Activated CD8-positive, alpha-beta memory T cell treated with anti-CD3 and anti-CD28 coated beads, Interleukin-2, amount 50 U/mL, for 4 hours (primary cell): Measurements from ENCODE around the gene NPB.

Experiments used
- DNase-seq: peaks from one replicate; pipeline ENCODE4 v3.0.0-alpha.2; 2020

The NPB gene

GRCh38 chr17:81927653-81928543 is 25.9 kb downstream of the NPB start, which contains the start of gene MAFG:
Gene MAFG (minus strand): TSS chr17:81927735. CDS start chr17:81923185, 4,550 bp downstream.
- peak; percentile 89 for DNase-seq

- DNase-seq, result no peak
Measured at GRCh38 chr17:81928544-81929252, 26.7 kb downstream of the NPB start.

- DNase-seq, result no peak
Measured at GRCh38 chr17:81929253-81930141, 27.5 kb downstream of the NPB start.

- DNase-seq, result no peak
Measured at GRCh38 chr17:81930142-81931125, 28.4 kb downstream of the NPB start.

- no peak for DNase-seq
Measured at GRCh38 chr17:81931189-81931556, 29.1 kb downstream of the NPB start.

- no peak for DNase-seq
Measured at GRCh38 chr17:81931557-81932332, 29.7 kb downstream of the NPB start.

GRCh38 chr17:81932333-81932983 is 30.4 kb downstream of the NPB start:
- DNase-seq, result no peak

- no peak for DNase-seq
Measured at GRCh38 chr17:81933178-81933699, 31.2 kb downstream of the NPB start.

GRCh38 chr17:81934098-81934757 is 32.2 kb downstream of the NPB start:
- DNase-seq, result no peak

- DNase-seq, result peak; percentile 19
Measured at GRCh38 chr17:81934850-81935708, 33.0 kb downstream of the NPB start.

GRCh38 chr17:81935709-81936084 is 33.7 kb downstream of the NPB start:
- no peak for DNase-seq

- DNase-seq, result no peak
Measured at GRCh38 chr17:81939218-81939617, 37.2 kb downstream of the NPB start.

- DNase-seq, result no peak
Measured at GRCh38 chr17:81939881-81940385, 37.9 kb downstream of the NPB start.

- DNase-seq, result no peak
Measured at GRCh38 chr17:81940538-81941483, 38.8 kb downstream of the NPB start.

- peak; percentile 15 for DNase-seq
Measured at GRCh38 chr17:81941484-81942166, 39.6 kb downstream of the NPB start.

GRCh38 chr17:81942167-81942553 is 40.1 kb downstream of the NPB start:
- DNase-seq, result no peak

GRCh38 chr17:81944858-81945257 is 42.8 kb downstream of the NPB start:
- no peak for DNase-seq
